ENCODE data around the gene SYTL3. TPM values are rescaled to one million over a fixed set of nuclear protein-coding genes. Genes with fewer than 3 reads are reported as not detected.

Gene SYTL3
- total and polyA plus RNA-seq, 2 donors (not counting 1 experiment from before 2014, with no cell fraction given): 1.1 to 5.4 TPM

GRCh38 chr6:158705386-158706126 is 55.7 kb downstream of the SYTL3 start:
- TF ChIP-seq EZH2 (IDR thresholded peaks at IDR 0.05; ENCODE audit: borderline replicate concordance, insufficient read depth, low read depth, low read length, poor library complexity, severe bottlenecking): no peak
- TF ChIP-seq CTCF (IDR thresholded peaks at IDR 0.05): no peak
- Histone ChIP-seq H3K36me3 (replicated peaks in 1 of 2; ENCODE audit: control extremely low read depth in 1 of 2, control insufficient read depth in 1 of 2, extremely low read depth in 1 of 2, insufficient read depth in 2 of 2, low read length in 1 of 2) (no peaks in the 10 kb centered on the region), H3K9ac (ENCODE audit: low read length) (no peak overlapping the region), H4K20me1 (ENCODE audit: control insufficient read depth, insufficient read depth, low read length, poor library complexity, severe bottlenecking) (no peaks in the 10 kb centered on the region), H3K79me2 (ENCODE audit: control insufficient read depth, insufficient read depth, low read length) (peaks cover 6% of the 10 kb centered on the region), H3K4me3 (ENCODE audit: control extremely low read depth in 1 of 5, extremely low read depth in 1 of 5, insufficient read depth in 1 of 5, low read depth in 2 of 5, low read length in 4 of 5) (no peak overlapping the region), H3K27me3 (replicated peaks in 1 of 4; ENCODE audit: control extremely low read depth in 1 of 4, control insufficient read depth in 3 of 4, insufficient read depth in 4 of 4, low read length in 3 of 4) (no peaks in the 10 kb centered on the region), H3K9me3 (ENCODE audit: control extremely low read depth in 1 of 3, control insufficient read depth in 2 of 3, insufficient read depth in 1 of 3, low read length in 2 of 3) (no peaks in the 10 kb centered on the region), H3K27ac (ENCODE audit: low read length in 2 of 2) (no peak overlapping the region), H3K4me2 (replicated peaks; ENCODE audit: low read depth, low read length, poor library complexity, severe bottlenecking) (no peak overlapping the region), H3K4me1 (ENCODE audit: control insufficient read depth in 2 of 2, insufficient read depth in 2 of 2, low read length in 2 of 2) (peaks cover 19 to 30% of the 10 kb centered on the region in 2 donors), H2AFZ (ENCODE audit: insufficient read depth, low read depth, low read length, poor library complexity, severe bottlenecking) (no peak overlapping the region)
- intact Hi-C loops (cut with micrococcal nuclease): loop anchor here (2.0 kb wide), 1 partner anchor 165 kb away; no protein-coding TSS in a partner anchor
- no peak overlapping the region for H3K4me3 Mint-ChIP-seq
- no peaks in the 10 kb centered on the region for H3K9me3 Mint-ChIP-seq (ENCODE audit: insufficient read depth)
- peaks cover 27% of the 10 kb centered on the region for H3K4me1 Mint-ChIP-seq
- H3K27me3 Mint-ChIP-seq: no peaks in the 10 kb centered on the region
- 94% methylated on average over 7 of the region's 13 CpGs for WGBS (ENCODE audit: insufficient coverage)
- DNase-seq (no peak), ATAC-seq (ENCODE audit: low read depth) (no peak)
- ChIA-PET POLR2A (interaction anchor here (1.8 kb wide), 1 partner anchor 9 kb away, joined by 4 read pairs; no protein-coding TSS in a partner anchor), CTCF (interaction anchor here (1.0 to 3.8 kb wide), 6 partner anchors 10 to 270 kb away, joined by 3 to 34 read pairs (median 7); no protein-coding TSS in a partner anchor)
- H3K27ac Mint-ChIP-seq: no peak overlapping the region

GRCh38 chr6:158706369-158706982 is 56.6 kb downstream of the SYTL3 start:
- no peak overlapping the region for H3K4me3 Mint-ChIP-seq
- ChIA-PET POLR2A (interaction anchor here (0.6 to 1.8 kb wide), 2 partner anchors 9 to 57 kb away, joined by 3 to 4 read pairs; no protein-coding TSS in a partner anchor), CTCF (interaction anchor here (0.6 to 3.8 kb wide), 13 partner anchors 9 to 336 kb away, joined by 3 to 34 read pairs (median 6); no protein-coding TSS in a partner anchor)
- Histone ChIP-seq H4K20me1 (ENCODE audit: control insufficient read depth, insufficient read depth, low read length, poor library complexity, severe bottlenecking) (no peaks in the 10 kb centered on the region), H3K36me3 (replicated peaks in 1 of 2; ENCODE audit: control extremely low read depth in 1 of 2, control insufficient read depth in 1 of 2, extremely low read depth in 1 of 2, insufficient read depth in 2 of 2, low read length in 1 of 2) (no peaks in the 10 kb centered on the region), H3K9ac (ENCODE audit: low read length) (no peak overlapping the region), H3K4me1 (ENCODE audit: control insufficient read depth in 2 of 2, insufficient read depth in 2 of 2, low read length in 2 of 2) (peaks cover 19 to 30% of the 10 kb centered on the region in 2 donors), H2AFZ (ENCODE audit: insufficient read depth, low read depth, low read length, poor library complexity, severe bottlenecking) (no peak overlapping the region), H3K27ac (ENCODE audit: low read length in 2 of 2) (no peak overlapping the region), H3K79me2 (ENCODE audit: control insufficient read depth, insufficient read depth, low read length) (peaks cover 6% of the 10 kb centered on the region), H3K4me2 (replicated peaks; ENCODE audit: low read depth, low read length, poor library complexity, severe bottlenecking) (no peak overlapping the region), H3K9me3 (ENCODE audit: control extremely low read depth in 1 of 3, control insufficient read depth in 2 of 3, insufficient read depth in 1 of 3, low read length in 2 of 3) (no peaks in the 10 kb centered on the region), H3K27me3 (replicated peaks in 1 of 4; ENCODE audit: control extremely low read depth in 1 of 4, control insufficient read depth in 3 of 4, insufficient read depth in 4 of 4, low read length in 3 of 4) (no peaks in the 10 kb centered on the region), H3K4me3 (ENCODE audit: control extremely low read depth in 1 of 5, extremely low read depth in 1 of 5, insufficient read depth in 1 of 5, low read depth in 2 of 5, low read length in 4 of 5) (no peak overlapping the region)
- ATAC-seq (ENCODE audit: low read depth) (no peak), DNase-seq (no peak)
- H3K27ac Mint-ChIP-seq: no peak overlapping the region
- no peak for TF ChIP-seq EZH2 (IDR thresholded peaks at IDR 0.05; ENCODE audit: borderline replicate concordance, insufficient read depth, low read depth, low read length, poor library complexity, severe bottlenecking)
- no peak for TF ChIP-seq CTCF (IDR thresholded peaks at IDR 0.05)
- no peaks in the 10 kb centered on the region for H3K27me3 Mint-ChIP-seq
- peaks cover 27% of the 10 kb centered on the region for H3K4me1 Mint-ChIP-seq
- H3K9me3 Mint-ChIP-seq (ENCODE audit: insufficient read depth): no peaks in the 10 kb centered on the region
- intact Hi-C loops (cut with micrococcal nuclease): no loop called here
- 87% methylated on average over 4 of the region's 6 CpGs for WGBS (ENCODE audit: insufficient coverage)

Measured in B cell (primary cell).